GM12875 (cell line): ENCODE measurements around the gene KRTAP2-4.

Experiments
- H3K4me3 ChIP-seq: one replicate; pipeline ENCODE4 v1.5.1; 2011; ENCODE audit warnings: low read depth, low read length, control low read depth
- TF ChIP-seq, protein P1 (sequence below): IDR thresholded peaks from 2 replicates; pipeline ENCODE4 v1.5.1; 2011; ENCODE audit warnings: low read depth, mild to moderate bottlenecking, control low read depth, inconsistent platforms, low read length, moderate library complexity, borderline replicate concordance; ENCODE audit not compliant: insufficient read depth

The KRTAP2-4 gene

DNA sequence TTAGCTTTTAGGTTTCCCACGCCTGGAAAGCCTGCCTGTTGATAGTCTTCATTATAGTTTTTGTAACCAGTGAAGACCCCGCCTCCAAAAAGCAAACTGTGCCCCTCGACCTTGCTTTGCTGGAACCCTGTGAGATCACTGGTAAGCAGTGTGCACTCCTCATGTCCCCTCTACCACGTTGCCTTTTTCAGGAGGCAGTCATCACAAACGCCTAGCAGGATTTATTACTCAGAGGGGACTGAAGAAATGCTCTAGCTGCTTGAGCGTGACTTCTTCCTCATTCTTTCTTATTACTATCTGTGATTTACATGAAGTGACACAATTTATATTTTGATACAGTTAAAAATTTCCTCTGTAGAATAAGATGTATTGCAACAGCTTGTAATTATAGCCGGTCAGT, 50.2 kb downstream of the KRTAP2-4 start:
- TF ChIP-seq, protein P1, sequence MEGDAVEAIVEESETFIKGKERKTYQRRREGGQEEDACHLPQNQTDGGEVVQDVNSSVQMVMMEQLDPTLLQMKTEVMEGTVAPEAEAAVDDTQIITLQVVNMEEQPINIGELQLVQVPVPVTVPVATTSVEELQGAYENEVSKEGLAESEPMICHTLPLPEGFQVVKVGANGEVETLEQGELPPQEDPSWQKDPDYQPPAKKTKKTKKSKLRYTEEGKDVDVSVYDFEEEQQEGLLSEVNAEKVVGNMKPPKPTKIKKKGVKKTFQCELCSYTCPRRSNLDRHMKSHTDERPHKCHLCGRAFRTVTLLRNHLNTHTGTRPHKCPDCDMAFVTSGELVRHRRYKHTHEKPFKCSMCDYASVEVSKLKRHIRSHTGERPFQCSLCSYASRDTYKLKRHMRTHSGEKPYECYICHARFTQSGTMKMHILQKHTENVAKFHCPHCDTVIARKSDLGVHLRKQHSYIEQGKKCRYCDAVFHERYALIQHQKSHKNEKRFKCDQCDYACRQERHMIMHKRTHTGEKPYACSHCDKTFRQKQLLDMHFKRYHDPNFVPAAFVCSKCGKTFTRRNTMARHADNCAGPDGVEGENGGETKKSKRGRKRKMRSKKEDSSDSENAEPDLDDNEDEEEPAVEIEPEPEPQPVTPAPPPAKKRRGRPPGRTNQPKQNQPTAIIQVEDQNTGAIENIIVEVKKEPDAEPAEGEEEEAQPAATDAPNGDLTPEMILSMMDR = no peak

More for the DNA sequence above, 50.2 kb downstream of the KRTAP2-4 start:
- no peak overlapping the region for H3K4me3 ChIP-seq
